Islet precursor cell (in vitro differentiated cells): ENCODE results near the gene FLVCR2.

ENCODE experiments used
- DNase-seq: peaks from one replicate; pipeline ENCODE4 v3.0.0-alpha.2; 2018

FLVCR2 gene

DNA sequence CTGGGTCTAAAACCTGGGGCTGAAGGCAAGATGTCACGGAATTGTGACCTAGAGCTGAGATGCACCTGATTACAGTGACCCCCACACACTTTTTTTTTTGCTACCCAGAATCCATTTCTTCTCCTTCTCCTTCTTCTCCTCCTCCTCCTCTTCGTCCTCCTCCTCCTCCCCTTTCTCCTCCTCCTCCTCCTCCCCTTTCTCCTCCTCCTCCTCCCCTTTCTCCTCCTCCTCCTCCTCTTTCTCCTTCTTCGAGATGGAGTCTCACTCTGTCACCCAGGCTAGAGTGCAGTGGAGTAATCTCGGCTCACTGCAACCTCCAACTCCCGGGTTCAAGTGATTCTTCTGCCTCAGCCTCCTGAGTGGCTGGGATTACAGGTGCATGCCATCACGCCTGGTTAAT lies 19.4 kb upstream of the FLVCR2 start:
- DNase-seq = no peak

GRCh38 chr14:75559451-75560222 lies 18.8 kb upstream of the FLVCR2 start:
- DNase-seq = no peak

GRCh38 chr14:75561013-75561432 lies 17.4 kb upstream of the FLVCR2 start:
- peak; percentile 87 for DNase-seq

DNA sequence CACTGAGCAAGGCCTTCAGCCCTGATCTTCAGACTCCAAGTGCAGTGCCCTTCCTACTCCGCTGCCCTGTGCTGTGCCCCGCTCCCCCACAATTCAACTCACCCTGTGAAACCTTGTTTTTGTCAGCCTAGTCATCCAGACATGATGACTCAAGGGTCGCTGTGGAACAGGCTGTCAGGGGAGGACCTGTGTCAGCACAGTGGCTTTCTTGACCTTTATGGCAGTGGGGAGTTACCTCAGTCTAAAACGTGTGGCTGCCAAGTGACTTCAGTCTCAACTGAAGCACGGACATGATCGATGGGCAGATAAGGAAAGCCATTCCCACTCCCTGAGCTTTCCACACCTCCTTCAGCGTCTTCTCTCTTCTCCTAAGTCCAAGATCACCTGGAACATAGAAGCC lies 16.3 kb upstream of the FLVCR2 start:
- peak; percentile 70 for DNase-seq

DNA sequence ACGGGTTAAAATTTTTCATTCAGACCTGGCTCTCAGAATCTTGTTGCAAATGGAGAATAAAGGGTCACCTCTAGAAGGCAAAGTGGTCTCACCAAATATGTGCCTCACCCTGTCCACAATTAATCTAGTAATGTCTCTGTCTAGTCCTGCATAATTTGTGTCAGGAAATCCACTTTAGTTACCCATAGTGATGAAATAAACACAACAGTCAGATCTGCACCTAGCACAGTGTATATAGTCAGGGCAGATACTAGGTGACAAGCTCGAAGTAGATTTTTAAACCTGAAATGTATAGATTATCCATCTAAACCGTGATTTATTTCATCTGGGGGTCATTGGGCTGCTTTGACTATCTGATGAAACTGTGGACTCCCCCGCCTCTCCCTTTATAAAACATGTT lies 15.9 kb upstream of the FLVCR2 start:
- DNase-seq = no peak

GRCh38 chr14:75563931-75564330 lies 14.5 kb upstream of the FLVCR2 start:
- no peak for DNase-seq

- no peak for DNase-seq
Observed at GRCh38 chr14:75565056-75565455, 13.4 kb upstream of the FLVCR2 start.

- DNase-seq = no peak
Observed at GRCh38 chr14:75566321-75566720, 12.1 kb upstream of the FLVCR2 start.

DNA sequence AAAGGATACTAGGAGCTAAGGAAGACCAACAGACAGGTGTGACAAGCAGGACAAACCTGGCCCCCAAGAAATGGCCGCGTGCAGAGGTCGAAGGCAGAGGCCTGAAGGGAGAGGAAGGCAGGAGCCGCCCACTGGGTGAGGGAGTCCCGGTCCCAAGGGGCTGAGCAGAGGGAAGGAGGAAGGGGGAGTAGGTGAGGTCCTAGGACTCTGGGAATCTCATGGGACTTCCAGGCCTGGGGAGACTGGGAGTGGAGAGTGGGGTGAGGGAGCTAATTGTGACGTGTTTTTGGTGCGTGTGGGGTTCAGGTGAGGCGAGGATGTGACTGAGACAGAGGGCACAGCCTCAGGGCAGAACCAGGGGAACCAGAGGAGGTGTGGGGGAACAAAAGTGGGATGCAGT lies 11.7 kb upstream of the FLVCR2 start:
- no peak for DNase-seq

GRCh38 chr14:75568140-75568539 lies 10.3 kb upstream of the FLVCR2 start:
- DNase-seq = no peak

DNA sequence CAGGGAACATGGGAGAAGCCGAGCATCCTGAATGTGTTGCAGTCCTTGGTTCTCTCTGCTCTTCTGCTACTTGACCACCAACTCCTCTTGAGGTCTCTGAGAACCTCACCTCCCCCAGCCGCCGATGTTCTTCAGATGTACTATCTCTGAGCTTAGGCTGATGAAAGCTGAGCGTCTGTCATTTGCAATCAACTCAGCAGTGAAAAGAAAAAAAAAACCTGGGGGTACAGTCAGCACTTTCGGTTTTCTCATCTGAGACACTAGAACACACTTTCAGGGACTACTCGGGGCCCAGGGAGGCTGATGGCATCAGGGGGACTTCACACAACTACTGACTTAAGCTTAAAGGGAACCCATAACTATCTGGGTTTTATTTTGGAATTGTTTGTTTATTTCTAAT lies 9.6 kb upstream of the FLVCR2 start:
- DNase-seq = no peak

GRCh38 chr14:75570797-75571196 lies 7.6 kb upstream of the FLVCR2 start:
- DNase-seq = no peak

DNA sequence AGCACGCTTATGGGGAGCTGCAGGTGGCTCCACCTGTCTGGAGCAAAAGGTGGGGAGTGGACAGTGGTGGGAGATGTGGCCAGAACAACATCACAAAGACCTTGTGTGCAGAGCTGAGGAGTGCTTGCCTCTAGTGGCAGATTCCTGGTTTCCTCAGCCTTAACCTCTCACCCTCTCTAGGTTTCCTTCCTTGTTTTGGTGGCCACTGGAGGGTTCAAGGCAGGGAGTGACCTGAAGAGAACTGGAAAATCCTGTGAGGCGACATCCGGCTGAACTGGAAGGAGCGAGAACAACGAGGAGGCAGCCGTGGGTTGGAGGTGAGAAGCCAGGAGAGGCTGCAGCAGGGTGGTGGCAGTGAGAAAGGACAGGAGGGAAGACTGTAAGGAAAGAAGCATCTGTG lies 6.3 kb upstream of the FLVCR2 start:
- DNase-seq = no peak

DNA sequence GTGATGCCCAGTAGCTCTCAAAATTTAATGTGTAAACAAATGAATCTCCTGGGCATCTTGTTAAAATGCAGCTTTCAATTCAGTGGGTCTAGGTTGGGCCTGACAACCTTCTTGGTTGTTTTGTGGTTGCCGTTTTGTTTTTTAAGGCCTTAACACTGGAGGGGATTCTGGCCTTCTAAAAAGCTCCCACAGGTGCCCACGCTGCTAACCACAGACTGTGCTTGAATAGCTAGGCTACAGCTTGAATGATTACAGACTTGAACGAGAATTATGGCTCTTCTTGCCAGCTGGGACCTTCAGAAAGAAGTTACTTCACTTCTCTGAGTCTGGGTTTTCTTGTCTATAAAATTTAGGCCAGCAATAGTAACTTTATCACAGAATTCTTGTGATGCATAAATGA lies 1.3 kb upstream of the FLVCR2 start:
- DNase-seq = no peak

DNA sequence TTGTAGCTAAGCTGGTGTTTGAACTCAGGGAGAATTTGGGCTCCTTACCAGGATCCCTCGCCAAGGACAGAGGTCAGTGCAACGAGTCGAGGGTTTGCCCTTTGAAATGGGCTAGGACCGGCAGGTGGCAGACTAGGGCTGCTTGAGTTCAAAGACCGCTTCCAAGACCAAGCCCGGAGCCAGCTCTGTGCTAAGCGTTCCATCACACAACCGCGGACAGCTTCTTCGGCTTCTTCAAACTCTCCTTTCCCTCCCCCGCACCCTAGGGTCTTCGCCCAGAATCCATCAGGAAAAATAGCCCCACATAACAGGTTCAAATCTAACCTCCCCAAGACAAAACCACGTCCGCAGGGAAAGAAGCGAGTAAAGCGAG lies 705 bp upstream of the FLVCR2 start:
- peak; percentile 94 for DNase-seq

- DNase-seq = no peak
Observed at GRCh38 chr14:75578786-75579337, 442 bp downstream of the FLVCR2 start.

DNA sequence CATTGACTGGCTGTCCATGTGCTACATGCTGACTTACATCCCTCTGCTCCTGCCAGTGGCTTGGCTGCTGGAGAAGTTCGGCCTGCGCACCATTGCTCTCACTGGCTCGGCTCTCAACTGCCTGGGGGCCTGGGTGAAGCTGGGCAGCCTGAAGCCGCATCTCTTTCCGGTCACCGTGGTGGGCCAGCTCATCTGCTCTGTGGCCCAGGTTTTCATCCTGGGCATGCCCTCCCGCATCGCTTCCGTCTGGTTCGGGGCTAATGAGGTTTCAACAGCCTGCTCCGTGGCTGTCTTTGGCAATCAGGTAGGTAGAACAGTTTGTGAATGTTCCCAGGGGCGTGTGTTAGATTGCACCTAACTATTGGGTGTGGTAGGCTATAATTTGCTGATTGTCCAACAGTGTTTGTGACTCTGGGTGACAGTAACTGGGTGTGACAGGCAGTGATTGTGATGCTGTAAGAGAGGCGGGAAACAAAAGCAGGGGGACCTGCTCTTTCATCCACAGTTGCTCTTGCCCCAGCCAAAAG lies 981 bp downstream of the FLVCR2 start:
- DNase-seq = no peak

DNA sequence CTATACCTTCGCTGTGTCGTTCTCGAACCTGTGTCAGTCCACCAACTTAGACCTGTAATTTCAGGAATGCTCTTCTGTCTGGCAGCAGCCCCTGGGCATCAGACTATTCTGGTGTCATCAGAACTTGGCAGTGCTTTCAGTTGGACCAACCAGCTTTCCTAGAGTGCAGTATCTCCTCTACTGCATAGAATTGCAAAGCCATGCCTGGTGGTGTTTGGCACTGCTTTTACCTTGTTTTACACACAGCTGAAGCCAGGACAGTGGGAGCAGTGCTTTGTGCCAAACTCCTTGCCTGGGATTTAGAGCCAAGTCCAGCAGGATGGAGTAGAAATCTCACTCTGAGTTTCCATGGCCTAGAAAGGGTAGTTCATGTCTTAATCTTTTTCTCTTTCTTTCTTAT lies 1.5 kb downstream of the FLVCR2 start:
- DNase-seq = no peak

DNA sequence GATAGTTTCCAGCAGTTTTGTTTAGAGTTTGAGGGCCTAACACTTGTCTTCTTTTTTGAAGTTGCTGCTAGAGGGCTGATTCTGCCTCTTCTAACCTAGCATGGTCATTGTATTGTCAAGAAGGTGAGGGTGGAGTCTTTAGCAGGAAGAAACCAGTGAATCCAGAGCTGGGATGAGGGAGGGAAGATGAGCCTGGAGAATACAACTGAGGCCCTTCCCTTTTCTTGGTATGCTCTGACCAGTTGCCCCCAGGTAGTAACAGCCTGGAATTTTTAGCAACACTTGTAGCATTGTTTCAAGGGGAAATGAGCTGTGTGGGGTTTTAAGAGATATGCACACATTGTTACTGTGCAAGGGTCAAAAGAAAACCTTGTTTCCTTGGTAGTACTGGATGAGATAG lies 9.0 kb downstream of the FLVCR2 start:
- DNase-seq = peak; percentile 63

GRCh38 chr14:75589931-75590330 lies 11.5 kb downstream of the FLVCR2 start:
- no peak for DNase-seq

DNA sequence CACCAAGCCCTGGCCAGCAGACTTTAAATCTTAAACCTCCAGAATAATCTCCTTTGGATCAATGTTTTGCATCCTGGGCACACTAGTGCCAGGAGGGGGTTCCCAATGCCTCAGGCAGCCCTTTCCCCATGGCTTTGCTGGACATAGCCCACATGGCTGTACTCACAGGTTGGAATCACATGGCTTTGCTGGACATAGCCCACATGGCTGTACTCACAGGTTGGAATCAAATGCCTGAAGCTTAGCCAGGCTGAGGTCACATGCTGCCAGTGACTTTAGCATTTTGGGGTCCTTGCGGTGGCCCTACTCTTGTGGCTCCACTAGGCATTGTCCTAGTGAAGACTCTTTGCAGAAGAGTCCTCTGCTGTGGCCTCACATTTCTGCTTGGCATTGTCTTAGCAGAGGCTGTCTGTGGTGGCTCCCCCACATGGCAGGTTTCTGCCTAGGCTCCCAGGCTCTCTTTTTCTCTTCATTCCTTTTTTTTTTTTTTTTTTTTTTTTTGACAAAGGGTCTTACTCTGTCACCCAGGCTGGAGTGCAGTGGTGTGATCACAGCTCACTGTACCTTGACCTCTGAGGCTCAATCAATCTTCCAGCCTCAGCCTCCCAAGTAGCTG lies 13.0 kb downstream of the FLVCR2 start:
- no peak for DNase-seq

DNA sequence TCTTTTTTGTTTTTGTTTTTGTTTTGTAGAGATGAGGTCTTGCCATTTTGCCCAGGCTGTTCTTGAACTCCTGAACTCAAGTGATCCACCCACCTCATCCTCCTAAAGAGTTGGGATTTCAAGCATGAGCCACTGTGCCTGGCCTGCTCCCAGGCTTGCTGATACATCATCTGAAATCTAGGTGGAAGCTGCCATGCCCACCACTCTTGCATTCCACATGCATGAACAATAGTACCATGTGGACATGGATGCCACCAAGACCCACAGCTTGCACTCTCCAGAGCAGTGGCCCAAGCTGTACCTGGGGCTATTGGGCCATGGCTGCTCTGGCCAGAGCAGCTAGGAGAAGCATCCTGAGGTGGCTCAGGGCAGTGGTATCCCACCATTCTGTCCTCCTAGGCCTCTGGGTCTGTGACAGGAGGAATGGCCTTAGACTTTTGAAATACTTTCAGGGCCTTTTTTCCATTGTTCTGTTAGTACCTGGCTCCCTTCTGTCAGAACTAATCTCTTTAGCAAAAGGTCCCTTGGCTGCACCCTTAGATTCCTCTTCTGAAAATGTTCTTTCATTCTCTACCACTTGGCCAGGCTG lies 13.7 kb downstream of the FLVCR2 start:
- DNase-seq = no peak

DNA sequence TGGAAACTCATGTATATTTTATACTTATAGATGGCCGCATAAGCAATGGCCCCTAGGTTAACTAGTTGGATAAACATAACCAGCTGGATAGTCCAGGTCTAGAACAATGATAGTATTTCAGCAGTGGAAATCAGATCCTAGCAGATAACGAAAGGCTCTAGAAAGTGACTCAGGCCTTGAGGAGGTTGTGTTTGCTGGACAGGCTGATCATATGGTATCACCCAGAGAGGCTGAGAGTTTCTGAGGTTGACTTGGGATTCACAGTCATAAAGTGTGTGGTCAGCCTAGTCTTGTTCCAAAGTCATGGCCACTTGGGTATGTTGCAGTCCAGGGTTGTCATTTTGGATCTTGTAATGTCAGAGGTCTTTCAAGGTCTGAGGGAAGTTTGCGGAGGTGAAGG lies 16.8 kb downstream of the FLVCR2 start:
- no peak for DNase-seq

DNA sequence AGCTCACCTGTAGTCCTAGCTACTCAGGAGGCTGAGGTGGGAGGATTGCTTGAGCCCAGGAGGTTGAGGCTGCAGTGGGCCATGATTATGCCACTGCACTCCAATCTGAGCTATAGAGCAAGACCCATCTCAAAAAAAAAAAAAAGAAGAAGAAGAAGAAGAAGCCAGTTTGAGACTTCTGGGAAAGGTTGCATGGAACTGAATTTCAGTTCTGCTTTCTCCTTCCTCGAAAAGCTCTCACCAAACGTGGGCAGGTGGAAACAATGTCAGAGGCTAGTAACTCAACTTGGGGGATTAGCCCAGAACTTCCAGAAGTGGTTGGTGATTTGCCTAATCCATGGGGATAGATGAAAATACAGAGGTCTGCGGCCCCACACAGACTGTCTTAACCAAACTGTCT lies 18.7 kb downstream of the FLVCR2 start:
- no peak for DNase-seq
